Upper lobe of left lung (tissue), 6 donors: ENCODE data around the gene HOXC6. TPM values are rescaled to one million over a fixed set of nuclear protein-coding genes. Genes with fewer than 3 reads are reported as not detected.

Experiments
- ATAC-seq, 2 donors: fragments of 200-7000 bp; cut with Tn5 transposase; one replicate each; pipeline ENCODE4 v1.9.1; 2022; ENCODE audit warnings: mild to moderate bottlenecking in 2 of 2, moderate library complexity in 2 of 2; ENCODE audit not compliant: low FRiP score in 2 of 2
- DNase-seq, 2 donors: peaks; one replicate each; pipeline ENCODE4 v3.0.0-alpha.2; 2019 to 2020
- H3K27ac ChIP-seq, 4 donors: fragments of 200-600 bp; sonication (generic); one replicate each; pipeline ENCODE4 v1.5.1; 2016 to 2019
- H3K27me3 ChIP-seq, 4 donors: fragments of 200-600 bp; sonication (generic); one replicate each; pipeline ENCODE4 v1.5.1; 2017 to 2019
- H3K36me3 ChIP-seq, 4 donors: fragments of 200-600 bp; sonication (generic); one replicate each; pipeline ENCODE4 v1.5.1; 2016 to 2019
- H3K4me1 ChIP-seq, 4 donors: fragments of 200-600 bp; sonication (generic); one replicate each; pipeline ENCODE4 v1.5.1; 2018 to 2019
- H3K4me3 ChIP-seq, 4 donors: fragments of 200-600 bp; sonication (generic); one replicate each; pipeline ENCODE4 v1.5.1; 2017 to 2019; ENCODE audit warnings: mild to moderate bottlenecking in 2 of 4, moderate library complexity in 1 of 4
- H3K9me3 ChIP-seq, 4 donors: fragments of 200-600 bp; sonication (generic); one replicate each; pipeline ENCODE4 v1.5.1; 2018 to 2019
- CTCF ChIP-seq, 6 experiments: fragments of 450-650 bp in 4 of 6; fragments of 200-600 bp in 2 of 6; sonication (generic) in 2 of 6; IDR thresholded peaks; one replicate each; pipeline ENCODE4 v1.5.1; 2016 to 2019; ENCODE audit warnings: antibody characterized with exemption in 6 of 6
- EP300 ChIP-seq, 4 donors: sonication (generic); formaldehyde crosslinking; IDR thresholded peaks; one replicate each; pipeline ENCODE4 v1.5.1; 2017; ENCODE audit warnings: antibody characterized with exemption in 4 of 4, control low read depth in 2 of 4
- POLR2A ChIP-seq, 4 donors: fragments of 450-650 bp; IDR thresholded peaks; one replicate each; pipeline ENCODE4 v1.5.1; 2016 to 2017; ENCODE audit warnings: antibody characterized with exemption in 4 of 4, mild to moderate bottlenecking in 2 of 4
- POLR2AphosphoS5 ChIP-seq, 2 donors: sonication (generic); formaldehyde crosslinking; IDR thresholded peaks; one replicate each; pipeline ENCODE4 v1.5.1; 2017; ENCODE audit warnings: antibody characterized with exemption in 2 of 2
- WGBS, 2 donors: methylation state at CpG; one replicate each; pipeline ENCODE4 v1.1.5; 2017 to 2018; 5-methylcytosine and 5-hydroxymethylcytosine counted together
- total RNA-seq, 6 donors: library from RNA; depleted of rRNA in 4 of 6; stranded (reverse); fragments of >200 nt in 4 of 6; gene quantifications; one replicate each; pipeline versions ENCODE4 v1.1.0 to v1.2.1, GENCODE V29; 2016 to 2021
- donor health status: DM: no; HTN: no; CAD: no; lungs with moderate emphysema.
- donor health status: DM: no; HTN: yes; CAD: no; lungs with severe emphysema.

HOXC6 gene
- total RNA-seq, 6 donors from 2014 or later, result 0.40 to 0.92 TPM; not detected in 4

DNA sequence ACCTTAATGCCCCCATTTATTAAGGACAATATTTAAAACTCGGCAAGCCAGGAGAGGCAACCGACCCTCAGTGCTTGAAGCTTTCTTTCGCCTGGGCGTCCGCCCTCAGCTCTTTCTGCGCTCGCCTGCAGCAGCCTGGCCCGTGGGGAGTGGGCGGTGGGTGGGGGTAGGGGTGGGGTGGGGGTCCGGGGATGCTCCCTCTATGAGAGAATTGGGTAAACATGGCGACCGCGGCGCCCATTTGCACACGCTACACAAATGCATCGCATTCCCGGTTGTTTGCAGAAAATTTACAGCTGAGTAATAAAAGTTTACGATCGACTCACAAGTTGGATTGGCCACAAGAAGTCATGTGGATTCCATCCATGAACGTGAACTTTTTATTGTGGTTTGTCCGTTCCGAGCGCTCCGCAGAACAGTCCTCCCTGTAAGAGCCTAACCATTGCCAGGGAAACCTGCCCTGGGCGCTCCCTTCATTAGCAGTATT lies 11.7 kb upstream of the HOXC6 start:
- H3K27ac ChIP-seq, result no peak overlapping the region
- no peak overlapping the region for H3K4me3 ChIP-seq
- 3 to 6% methylated on average over 24 to 25 of the region's 25 CpGs for WGBS, 2 donors
- TF ChIP-seq POLR2AphosphoS5 (IDR thresholded peaks at IDR 0.05), result no peak
- no peak for TF ChIP-seq EP300 (IDR thresholded peaks at IDR 0.05)
- TF ChIP-seq POLR2A (IDR thresholded peaks at IDR 0.05), result no peak
- no peak for TF ChIP-seq CTCF (IDR thresholded peaks at IDR 0.05)
- peak in 1 of 2 donors; percentile 35 for DNase-seq
- ATAC-seq, result peak in 1 of 2 donors; percentile 26
- no peaks in the 10 kb centered on the region for H3K36me3 ChIP-seq
- no peaks in the 10 kb centered on the region for H3K9me3 ChIP-seq
- H3K27me3 ChIP-seq, result peaks cover 1 to 88% (median 43%) of the 10 kb centered on the region in 4 donors
- H3K4me1 ChIP-seq, result peaks cover 26 to 35% (median 33%) of the 10 kb centered on the region in 4 donors

DNA sequence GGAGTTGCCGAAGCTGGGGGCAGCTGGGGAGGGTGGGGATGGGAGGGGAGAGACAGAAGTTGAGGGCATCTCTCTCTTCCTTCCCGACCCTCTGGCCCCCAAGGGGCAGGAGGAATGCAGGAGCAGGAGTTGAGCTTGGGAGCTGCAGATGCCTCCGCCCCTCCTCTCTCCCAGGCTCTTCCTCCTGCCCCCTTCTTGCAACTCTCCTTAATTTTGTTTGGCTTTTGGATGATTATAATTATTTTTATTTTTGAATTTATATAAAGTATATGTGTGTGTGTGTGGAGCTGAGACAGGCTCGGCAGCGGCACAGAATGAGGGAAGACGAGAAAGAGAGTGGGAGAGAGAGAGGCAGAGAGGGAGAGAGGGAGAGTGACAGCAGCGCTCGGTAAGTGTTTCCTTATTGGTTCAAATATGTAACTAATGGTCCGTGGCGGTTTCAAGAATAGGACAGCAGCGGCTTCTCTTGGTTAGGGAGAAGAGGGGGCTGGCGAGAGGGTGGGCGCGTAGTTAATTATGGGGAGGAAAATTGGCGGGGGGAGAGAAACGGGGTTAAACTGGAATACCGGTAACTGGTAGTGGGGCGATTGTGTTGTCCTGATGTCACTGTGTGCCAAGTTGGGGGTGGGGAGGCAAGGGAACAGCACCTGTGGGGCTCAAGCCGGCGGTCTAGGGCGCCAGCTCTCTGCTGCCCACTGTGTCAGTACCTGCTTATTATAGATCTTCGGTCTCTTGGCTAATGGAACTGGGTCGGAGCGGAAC lies 11.0 kb upstream of the HOXC6 start:
- WGBS, 2 donors, result 4 to 5% methylated on average over 20 to 23 of the region's 24 CpGs
- peaks cover 1 to 84% (median 41%) of the 10 kb centered on the region in 4 donors for H3K27me3 ChIP-seq
- H3K4me1 ChIP-seq, result peaks cover 26 to 35% (median 33%) of the 10 kb centered on the region in 4 donors
- no peak for TF ChIP-seq EP300 (IDR thresholded peaks at IDR 0.05)
- TF ChIP-seq CTCF (IDR thresholded peaks at IDR 0.05), result no peak
- TF ChIP-seq POLR2AphosphoS5 (IDR thresholded peaks at IDR 0.05), result no peak
- TF ChIP-seq POLR2A (IDR thresholded peaks at IDR 0.05), result no peak
- peak in 1 of 2 donors; percentile 33 for ATAC-seq
- DNase-seq, result peak in 1 of 2 donors; percentile 35
- H3K36me3 ChIP-seq, result no peaks in the 10 kb centered on the region
- no peaks in the 10 kb centered on the region for H3K9me3 ChIP-seq
- H3K4me3 ChIP-seq, result peak overlapping the region in 3 of 4 donors; percentile 30 to 46 (median 45)
- H3K27ac ChIP-seq, result no peak overlapping the region

GRCh38 chr12:54017878-54018467 lies 10.3 kb upstream of the HOXC6 start:
- peak; percentile 46 to 92 for DNase-seq
- peak; percentile 50 to 91 for ATAC-seq

GRCh38 chr12:54018468-54018984 lies 9.7 kb upstream of the HOXC6 start:
- peak overlapping the region in 2 of 4 donors; percentile 45 to 46 for H3K4me3 ChIP-seq
- H3K36me3 ChIP-seq, result no peaks in the 10 kb centered on the region
- H3K27ac ChIP-seq, result peak overlapping the region in 1 of 4 donors; percentile 48
- WGBS, 2 donors, result 20 to 37% methylated on average over 18 to 29 of the region's 29 CpGs
- H3K27me3 ChIP-seq, result peaks cover 1 to 73% (median 39%) of the 10 kb centered on the region in 4 donors
- no peak for TF ChIP-seq POLR2A (IDR thresholded peaks at IDR 0.05)
- TF ChIP-seq CTCF (IDR thresholded peaks at IDR 0.05), result no peak
- H3K9me3 ChIP-seq, result no peaks in the 10 kb centered on the region
- no peak for DNase-seq
- ATAC-seq, result peak in 1 of 2 donors; percentile 2
- peaks cover 26 to 35% (median 33%) of the 10 kb centered on the region in 4 donors for H3K4me1 ChIP-seq

More at GRCh38 chr12:54017878-54018467, 10.3 kb upstream of the HOXC6 start:
- Histone ChIP-seq H3K27ac (peak overlapping the region in 1 of 4 donors; percentile 48), H3K4me1 (peaks cover 26 to 35% (median 33%) of the 10 kb centered on the region in 4 donors), H3K27me3 (peaks cover 1 to 78% (median 39%) of the 10 kb centered on the region in 4 donors), H3K36me3 (no peaks in the 10 kb centered on the region), H3K9me3 (no peaks in the 10 kb centered on the region), H3K4me3 (peak overlapping the region in 3 of 4 donors; percentile 30 to 46 (median 45))
- TF ChIP-seq EP300 (IDR thresholded peaks at IDR 0.05) (no peak), CTCF (IDR thresholded peaks at IDR 0.05) (no peak), POLR2A (IDR thresholded peaks at IDR 0.05) (no peak), POLR2AphosphoS5 (IDR thresholded peaks at IDR 0.05) (no peak)
- WGBS, 2 donors, result 3 to 5% methylated on average over 8 to 26 of the region's 34 CpGs
